ENCODE results near the gene FBXO42.
"Not testable (repeated sequence)": the region's sequence is repeated elsewhere in the genome, so short reads cannot be mapped to it uniquely, and the experiment has no call there.

FBXO42 gene

GRCh38 chr1:16371725-16372124, 19.4 kb upstream of the FBXO42 start:
- no peak for DNase-seq

GRCh38 chr1:16369821-16370220, 17.5 kb upstream of the FBXO42 start:
- no peak for DNase-seq

- DNase-seq: peak in 1 of 2 donors; percentile 24
Measured at GRCh38 chr1:16367968-16368890, 15.9 kb upstream of the FBXO42 start.

- peak; percentile 86 to 87 for DNase-seq
Measured at GRCh38 chr1:16367258-16367967, 15.1 kb upstream of the FBXO42 start.

GRCh38 chr1:16366722-16367257, 14.5 kb upstream of the FBXO42 start, which contains the start of gene SZRD1:
Gene SZRD1 (plus strand): TSS chr1:16367242. CDS start chr1:16367258, 16 bp downstream.
- peak; percentile 93 to 94 for DNase-seq

- DNase-seq: not testable (repeated sequence)
Measured at GRCh38 chr1:16365146-16365498, 12.8 kb upstream of the FBXO42 start.

GRCh38 chr1:16356867-16357266, 4.6 kb upstream of the FBXO42 start:
- DNase-seq: no peak

- no peak for DNase-seq
Measured at GRCh38 chr1:16354619-16355018, 2.3 kb upstream of the FBXO42 start.

- DNase-seq: no peak
Measured at GRCh38 chr1:16352842-16353535, 709 bp upstream of the FBXO42 start.

- no peak for DNase-seq
Measured at GRCh38 chr1:16351456-16351993, 755 bp downstream of the FBXO42 start.

GRCh38 chr1:16349847-16350406, 2.4 kb downstream of the FBXO42 start:
- no peak for DNase-seq

- no peak for DNase-seq
Measured at GRCh38 chr1:16348414-16349182, 3.7 kb downstream of the FBXO42 start.

- not testable (repeated sequence) for DNase-seq
Measured at GRCh38 chr1:16343276-16343675, 9.0 kb downstream of the FBXO42 start.

GRCh38 chr1:16342331-16343062, 9.8 kb downstream of the FBXO42 start:
- DNase-seq: no peak

- no peak for DNase-seq
Measured at GRCh38 chr1:16340673-16341072, 11.6 kb downstream of the FBXO42 start.

GRCh38 chr1:16338961-16339360, 13.3 kb downstream of the FBXO42 start:
- DNase-seq: no peak

GRCh38 chr1:16334655-16335340, 17.5 kb downstream of the FBXO42 start:
- DNase-seq: no peak

GRCh38 chr1:16326833-16327404, 25.4 kb downstream of the FBXO42 start:
- no peak for DNase-seq

GRCh38 chr1:16324456-16324890, 27.8 kb downstream of the FBXO42 start:
- DNase-seq: no peak

Measured in stimulated activated CD4-positive, alpha-beta T cell treated with anti-CD3 and anti-CD28 coated beads, Interleukin-2, amount 100 ng/mL, for 24 hours (primary cell).